Small intestine (tissue), 7 donors: ENCODE measurements around the gene PSD2. TPM values are rescaled to one million over a fixed set of nuclear protein-coding genes. Genes with fewer than 3 reads are reported as not detected.
A peak's percentile ranks its signal among the peaks of the same experiment; 100 is the strongest.

ENCODE experiments used
- DNase-seq, 2 donors: peaks; one replicate each; pipeline versions ENCODE4 v3.0.0 to v3.0.0-alpha.2; 2013
- FAIRE-seq: peaks from 2 replicates; lab custom pipeline; 2012; peaks lifted over from hg19 to GRCh38; lab: Jason Lieb, UNC
- H3K27ac ChIP-seq, 3 donors: one replicate each; pipeline ENCODE4 v1.5.1; 2013; ENCODE audit warnings: low read length in 2 of 3, mild to moderate bottlenecking in 2 of 3, control low read depth in 1 of 3, inconsistent platforms in 1 of 3, low read depth in 1 of 3, moderate library complexity in 1 of 3
- H3K27me3 ChIP-seq, 3 donors: one replicate each; pipeline ENCODE4 v1.6.1; 2013; ENCODE audit warnings: low read length in 3 of 3, inconsistent platforms in 1 of 3; ENCODE audit not compliant: control insufficient read depth in 3 of 3, insufficient read depth in 3 of 3
- H3K36me3 ChIP-seq, 3 donors: one replicate each; pipeline ENCODE4 v1.6.1; 2013; ENCODE audit warnings: low read length in 3 of 3, inconsistent platforms in 1 of 3, low read depth in 1 of 3, mild to moderate bottlenecking in 1 of 3, moderate library complexity in 1 of 3; ENCODE audit not compliant: control insufficient read depth in 3 of 3, insufficient read depth in 2 of 3
- H3K4me1 ChIP-seq, 3 donors: one replicate each; pipeline ENCODE4 v1.6.1; 2013; ENCODE audit warnings: low read length in 2 of 3, inconsistent platforms in 1 of 3, low read depth in 1 of 3, mild to moderate bottlenecking in 1 of 3, moderate library complexity in 1 of 3; ENCODE audit not compliant: control insufficient read depth in 3 of 3, insufficient read depth in 2 of 3
- H3K4me3 ChIP-seq, 3 donors: one replicate each; pipeline ENCODE4 v1.5.1; 2013; ENCODE audit warnings: low read length in 3 of 3, control low read depth in 1 of 3, inconsistent platforms in 1 of 3, low read depth in 1 of 3, mild to moderate bottlenecking in 1 of 3, moderate library complexity in 1 of 3
- H3K9me3 ChIP-seq, 2 donors: one replicate each; pipeline ENCODE4 v1.6.1; 2013; ENCODE audit warnings: low read depth in 1 of 2, low read length in 1 of 2; ENCODE audit not compliant: control insufficient read depth in 2 of 2, insufficient read depth in 1 of 2
- WGBS, 3 donors: extraction: QIAGEN DNeasy Blood & Tissue Kit; methylation state at CpG; one replicate each; pipeline ENCODE4 v1.1.7; 2013; 5-methylcytosine and 5-hydroxymethylcytosine counted together
- polyA plus RNA-seq, 4 donors: library from polyadenylated mRNA; stranded (reverse) in 3 of 4; unstranded in 1 of 4; fragments of 200-250 nt in 3 of 4; fragments of 120-200 nt in 1 of 4; gene quantifications; one replicate each; pipeline versions ENCODE4 v1.2.1 to v1.2.3, GENCODE V29; 2013
- donor health status: healthy with polysubstance abuse.
- donor health status: control.
- donor health status: control.
- donor health status: Bipolar disorder and iron deficiency.
- donor health status: healthy.

The PSD2 gene
- polyA plus RNA-seq, 4 donors = 0.12 to 0.34 TPM; not detected in 2

- H3K9me3 ChIP-seq = no peaks in the 10 kb centered on the region
- no peaks in the 10 kb centered on the region for H3K36me3 ChIP-seq
- peaks cover 0 to 40% (median 16%) of the 10 kb centered on the region in 3 donors for H3K27me3 ChIP-seq
- FAIRE-seq (no peak), DNase-seq (peak in 1 of 2 donors; percentile 32)
- 26 to 40% (median 35%) methylated on average over 16 of the region's 16 CpGs for WGBS, 3 donors
- no peak overlapping the region for H3K4me3 ChIP-seq
- H3K4me1 ChIP-seq = peaks cover 0 to 38% (median 0%) of the 10 kb centered on the region in 3 donors
- no peak overlapping the region for H3K27ac ChIP-seq
Observed at GRCh38 chr5:139752506-139753473, 42.8 kb upstream of the PSD2 start.

GRCh38 chr5:139755892-139756671 is 39.5 kb upstream of the PSD2 start:
- H3K4me3 ChIP-seq = peak overlapping the region in 1 of 3 donors; percentile 16
- H3K36me3 ChIP-seq = no peaks in the 10 kb centered on the region
- no peaks in the 10 kb centered on the region for H3K9me3 ChIP-seq
- DNase-seq (peak in 1 of 2 donors; percentile 73), FAIRE-seq (no peak)
- H3K4me1 ChIP-seq = peaks cover 0 to 43% (median 0%) of the 10 kb centered on the region in 3 donors
- WGBS, 3 donors = 6 to 10% (median 7%) methylated on average over 40 to 52 of the region's 52 CpGs
- H3K27ac ChIP-seq = peak overlapping the region in 1 of 3 donors; percentile 8
- peaks cover 0 to 24% (median 13%) of the 10 kb centered on the region in 3 donors for H3K27me3 ChIP-seq

- DNase-seq (no peak), FAIRE-seq (no peak)
- Histone ChIP-seq H3K27ac (no peak overlapping the region), H3K4me1 (peaks cover 0 to 43% (median 0%) of the 10 kb centered on the region in 3 donors), H3K27me3 (peaks cover 0 to 24% (median 13%) of the 10 kb centered on the region in 3 donors), H3K36me3 (no peaks in the 10 kb centered on the region), H3K4me3 (no peak overlapping the region), H3K9me3 (no peaks in the 10 kb centered on the region)
- WGBS, 3 donors = 94 to 97% (median 96%) methylated on average over 2 of the region's 2 CpGs
Observed at GRCh38 chr5:139756971-139757370, 38.6 kb upstream of the PSD2 start.

- H3K9me3 ChIP-seq = no peaks in the 10 kb centered on the region
- peaks cover 0 to 50% (median 0%) of the 10 kb centered on the region in 3 donors for H3K4me1 ChIP-seq
- no peak overlapping the region for H3K27ac ChIP-seq
- DNase-seq (peak in 1 of 2 donors; percentile 26), FAIRE-seq (no peak)
- no peaks in the 10 kb centered on the region for H3K36me3 ChIP-seq
- H3K4me3 ChIP-seq = no peak overlapping the region
- H3K27me3 ChIP-seq = peaks cover 0 to 21% (median 15%) of the 10 kb centered on the region in 3 donors
- WGBS, 3 donors = 68 to 83% (median 77%) methylated on average over 11 of the region's 11 CpGs
Observed at GRCh38 chr5:139757727-139758509, 37.7 kb upstream of the PSD2 start.

- H3K27ac ChIP-seq = peak overlapping the region in 1 of 3 donors; percentile 11
- peaks cover 0 to 25% (median 18%) of the 10 kb centered on the region in 3 donors for H3K27me3 ChIP-seq
Observed at GRCh38 chr5:139758510-139759075, 37.0 kb upstream of the PSD2 start.

GRCh38 chr5:139759219-139759721 is 36.3 kb upstream of the PSD2 start:
- Histone ChIP-seq H3K4me1 (peaks cover 0 to 57% (median 0%) of the 10 kb centered on the region in 3 donors), H3K4me3 (no peak overlapping the region), H3K27ac (no peak overlapping the region), H3K9me3 (no peaks in the 10 kb centered on the region), H3K27me3 (peaks cover 0 to 32% (median 22%) of the 10 kb centered on the region in 3 donors), H3K36me3 (no peaks in the 10 kb centered on the region)
- DNase-seq (no peak), FAIRE-seq (no peak)
- 71 to 79% (median 76%) methylated on average over 35 to 36 of the region's 36 CpGs for WGBS, 3 donors

More at GRCh38 chr5:139758510-139759075, 37.0 kb upstream of the PSD2 start:
- 93 to 97% (median 94%) methylated on average over 7 of the region's 7 CpGs for WGBS, 3 donors
- DNase-seq = no peak
- no peaks in the 10 kb centered on the region for H3K36me3 ChIP-seq
- no peaks in the 10 kb centered on the region for H3K9me3 ChIP-seq
- H3K4me1 ChIP-seq = peaks cover 0 to 57% (median 0%) of the 10 kb centered on the region in 3 donors
- no peak overlapping the region for H3K4me3 ChIP-seq
- FAIRE-seq = no peak
